ENCODE data around the gene SMARCA2.

The SMARCA2 gene

DNA sequence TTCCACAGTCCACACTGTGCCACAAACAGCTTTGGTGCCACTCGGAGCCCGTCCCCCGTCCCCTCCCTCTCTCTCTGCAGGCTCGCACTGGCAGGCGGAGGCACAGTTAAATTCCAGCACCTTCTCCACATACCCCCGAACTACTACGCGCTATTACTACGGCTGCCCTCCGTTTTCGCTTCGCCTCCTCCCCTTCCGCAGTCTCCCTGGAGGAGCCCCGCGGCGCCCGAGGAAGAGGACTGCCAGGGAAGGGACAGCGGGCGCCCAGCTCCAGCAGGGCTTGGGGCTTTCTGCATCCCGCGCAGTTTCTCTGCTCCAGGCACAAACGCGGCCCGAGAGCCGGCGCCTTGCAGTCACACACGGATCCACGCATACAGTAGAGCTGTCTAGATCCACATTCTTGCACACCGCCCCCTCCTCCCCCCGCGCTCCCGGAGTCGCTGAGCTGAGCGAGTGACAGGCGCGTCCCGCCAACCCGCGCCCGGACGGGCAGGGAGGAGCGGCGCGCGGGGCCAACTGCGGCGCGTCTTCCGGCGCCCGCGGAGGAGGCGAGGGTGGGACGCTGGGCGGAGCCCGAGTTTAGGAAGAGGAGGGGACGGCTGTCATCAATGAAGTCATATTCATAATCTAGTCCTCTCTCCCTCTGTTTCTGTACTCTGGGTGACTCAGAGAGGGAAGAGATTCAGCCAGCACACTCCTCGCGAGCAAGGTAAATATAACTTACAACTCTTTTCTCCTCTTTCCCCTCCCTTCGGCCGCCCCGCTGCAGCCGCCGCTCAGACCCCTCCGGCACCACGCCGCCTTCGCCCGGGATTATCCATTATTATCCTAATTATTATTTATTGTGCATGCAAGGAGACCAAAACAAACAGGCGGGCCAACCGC, at the start of gene SMARCA2:
TSS of gene SMARCA2 (plus strand) at position 652 of the 885 bp plus-strand sequence. CDS start 13,676 bp downstream, outside the sequence.
- peak; percentile 96 for DNase-seq

DNA sequence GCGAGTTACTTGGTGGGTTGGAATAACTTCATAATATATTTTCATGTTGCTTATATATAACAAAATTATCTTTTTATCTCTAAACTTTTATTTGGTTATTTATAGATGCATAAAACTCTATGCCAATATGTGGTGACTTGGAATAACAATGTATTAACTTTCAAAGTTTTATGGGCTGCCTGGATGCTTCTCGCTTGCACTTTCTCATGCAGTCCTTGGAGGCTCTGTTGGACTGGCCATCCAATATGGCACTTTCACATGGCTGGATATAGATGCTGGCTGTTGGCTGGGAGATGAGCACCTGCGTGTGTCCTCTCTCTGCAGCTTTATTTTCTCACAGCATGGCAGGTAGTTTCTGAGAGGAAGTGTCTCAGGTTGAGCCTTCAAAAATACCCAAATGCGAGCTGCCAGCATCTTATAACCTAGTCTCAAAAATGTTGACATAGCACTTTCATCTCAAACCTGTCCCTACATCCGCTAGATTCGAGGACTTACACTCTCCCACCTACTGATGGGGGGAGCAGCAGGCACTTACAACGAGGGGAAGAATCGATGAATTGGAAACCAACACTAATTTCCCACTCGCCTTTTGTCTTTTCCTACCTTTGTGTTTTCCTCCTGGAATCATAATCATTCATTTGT, 48.3 kb upstream of the SMARCA2 start:
- DNase-seq = no peak

DNA sequence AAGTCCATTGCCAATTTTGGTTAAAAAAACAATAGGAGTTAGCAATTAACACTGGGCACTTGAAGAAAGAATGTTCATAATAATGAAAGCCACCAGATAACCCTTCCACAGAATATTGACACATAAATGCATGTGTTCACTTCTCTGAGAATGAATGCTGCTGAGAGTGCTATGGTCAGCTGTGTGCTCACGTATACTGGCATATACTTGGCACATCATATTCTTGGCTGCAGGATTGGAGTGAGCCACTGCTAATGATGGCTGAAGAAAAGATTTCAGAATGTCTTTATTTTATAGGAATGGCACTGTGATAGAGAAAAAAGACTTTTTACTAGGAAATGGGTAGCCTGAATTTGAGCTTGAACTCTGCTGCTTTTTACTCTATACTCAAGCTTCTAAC, 46.0 kb upstream of the SMARCA2 start:
- DNase-seq = no peak

- DNase-seq = no peak
Observed at GRCh38 chr9:1969898-1970297, 45.2 kb upstream of the SMARCA2 start.

- DNase-seq = no peak
Observed at GRCh38 chr9:1972672-1973071, 42.5 kb upstream of the SMARCA2 start.

GRCh38 chr9:1977026-1977425, 38.1 kb upstream of the SMARCA2 start:
- DNase-seq = no peak

GRCh38 chr9:1978941-1979340, 36.2 kb upstream of the SMARCA2 start:
- no peak for DNase-seq

DNA sequence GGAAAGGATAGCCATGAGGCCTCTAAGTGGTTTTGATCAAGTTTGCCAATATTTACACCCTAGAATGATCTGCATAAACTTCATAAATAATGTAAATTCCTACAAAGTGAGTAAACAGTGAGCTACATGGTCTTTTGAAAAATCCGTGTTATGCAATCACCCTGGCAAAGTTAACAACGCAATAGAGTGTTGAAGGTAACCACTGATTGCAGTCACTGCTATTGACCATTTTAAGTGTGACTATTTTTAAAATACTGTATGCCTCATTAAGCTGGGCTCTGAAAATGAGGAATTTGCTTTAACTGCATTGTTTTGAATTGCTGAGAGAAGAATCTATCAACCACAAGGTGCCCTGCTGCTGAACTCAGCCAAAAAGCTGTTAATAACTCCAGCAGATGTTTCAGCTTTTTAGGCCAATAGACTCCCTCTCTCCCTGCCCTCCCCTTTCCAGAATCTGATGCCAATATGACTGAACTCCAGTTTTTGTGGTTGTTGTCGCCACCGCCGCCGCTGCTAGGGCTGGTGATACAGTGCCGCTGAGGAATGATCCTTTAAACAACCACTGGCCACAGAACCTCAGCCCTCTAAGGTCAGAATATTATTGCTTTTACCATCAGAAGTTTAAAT, 35.3 kb upstream of the SMARCA2 start:
- no peak for DNase-seq

- DNase-seq = no peak
Observed at GRCh38 chr9:1980387-1980786, 34.8 kb upstream of the SMARCA2 start.

- no peak for DNase-seq
Observed at GRCh38 chr9:1982074-1982473, 33.1 kb upstream of the SMARCA2 start.

- no peak for DNase-seq
Observed at GRCh38 chr9:1986341-1986740, 28.8 kb upstream of the SMARCA2 start.

DNA sequence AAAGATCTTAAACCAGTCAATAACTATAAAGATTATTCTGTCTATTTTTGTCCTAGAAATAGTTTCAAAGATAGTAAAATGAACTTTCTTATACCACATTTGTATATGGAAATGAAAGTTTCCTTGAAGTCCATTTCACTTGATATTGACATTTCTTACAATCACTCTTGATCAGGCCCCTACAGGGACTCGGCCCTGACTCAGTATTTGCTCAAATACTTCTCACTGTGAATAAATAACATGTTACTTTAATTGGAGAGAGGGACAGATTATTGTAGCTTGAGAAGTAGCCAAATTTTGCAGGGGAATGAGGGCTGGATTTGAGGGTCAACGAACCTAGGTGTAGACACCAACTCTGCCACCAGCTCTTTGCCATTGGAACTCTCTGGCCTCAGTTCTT, 25.6 kb upstream of the SMARCA2 start:
- no peak for DNase-seq

DNA sequence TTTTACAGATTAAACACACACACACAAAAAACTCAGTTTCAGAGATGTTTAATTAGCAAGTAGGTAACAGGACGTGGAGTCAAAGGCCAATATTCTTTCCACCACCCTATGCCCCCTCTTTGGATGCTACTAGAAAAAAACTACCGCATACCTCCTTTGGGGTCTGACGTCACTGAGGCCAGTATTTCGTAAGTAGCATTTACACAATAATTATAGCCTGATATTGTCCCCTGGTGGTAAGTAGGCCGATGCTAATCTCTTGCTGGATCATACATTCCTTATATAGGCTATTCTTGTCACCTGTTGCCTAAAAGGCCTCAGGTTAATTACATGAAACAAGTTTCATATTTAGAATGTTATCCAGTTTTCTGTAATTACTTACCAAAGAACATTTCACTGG, 21.0 kb upstream of the SMARCA2 start:
- DNase-seq = no peak

DNA sequence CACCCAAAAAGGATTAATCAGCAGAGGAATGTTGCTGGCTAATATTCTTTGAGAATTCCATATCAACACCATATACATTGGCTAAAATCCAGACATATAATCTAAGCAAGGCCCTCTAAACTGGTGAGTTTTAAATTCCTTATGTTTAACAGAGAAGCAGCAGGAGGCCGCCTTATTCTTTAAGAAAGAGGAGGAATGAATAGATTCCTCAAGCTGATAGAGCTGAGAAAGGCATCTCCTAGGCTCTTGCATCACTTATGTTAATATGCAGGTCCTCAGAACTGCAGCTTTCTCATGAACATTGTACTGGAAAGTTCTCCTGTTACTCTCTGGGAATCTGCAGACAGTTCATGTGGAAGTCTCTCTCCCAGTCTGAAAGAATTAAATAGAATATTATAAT, 20.1 kb upstream of the SMARCA2 start:
- no peak for DNase-seq

DNA sequence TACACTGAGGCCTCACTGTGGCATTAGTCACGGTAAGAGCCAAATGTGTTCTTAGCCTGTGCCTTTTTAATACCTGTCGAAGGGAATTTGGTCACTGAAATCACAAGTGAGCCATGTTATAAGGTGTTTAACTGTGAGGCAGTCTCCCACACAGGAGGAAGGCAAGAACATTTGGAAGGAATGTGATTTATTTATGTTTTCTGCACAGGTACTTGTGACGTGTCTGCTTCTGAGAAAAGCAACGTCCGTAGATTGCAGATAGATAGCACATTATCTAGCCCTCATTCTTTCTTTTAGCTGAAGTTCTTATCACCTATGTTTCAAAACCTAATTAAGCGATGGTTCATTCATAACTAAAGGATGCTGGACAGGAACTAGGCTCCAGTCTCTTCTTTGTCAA, 19.0 kb upstream of the SMARCA2 start:
- DNase-seq = no peak

- DNase-seq = no peak
Observed at GRCh38 chr9:1997646-1998045, 17.5 kb upstream of the SMARCA2 start.

DNA sequence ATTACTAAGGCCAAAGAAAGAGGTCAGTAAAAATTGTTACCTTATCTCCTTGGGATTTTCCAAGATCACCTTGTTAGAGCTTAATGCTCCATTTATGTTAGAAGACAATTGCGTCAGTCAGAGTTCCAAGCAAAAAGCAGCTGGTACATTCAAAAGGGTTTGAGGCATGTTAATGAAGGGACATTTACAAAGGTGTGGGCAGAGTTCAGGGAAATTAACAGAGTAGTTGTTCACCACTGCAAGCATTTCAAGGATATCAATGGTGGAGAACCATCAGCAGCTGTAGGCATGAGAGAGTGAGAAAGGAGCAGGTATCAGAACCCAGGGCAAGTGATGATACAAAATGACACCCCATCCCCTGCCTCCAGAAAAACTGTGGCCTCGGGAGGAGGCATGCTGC, 17.0 kb upstream of the SMARCA2 start:
- DNase-seq = no peak

GRCh38 chr9:2000314-2000713, 14.8 kb upstream of the SMARCA2 start:
- DNase-seq = no peak

GRCh38 chr9:2008372-2008771, 6.8 kb upstream of the SMARCA2 start:
- DNase-seq = no peak

DNA sequence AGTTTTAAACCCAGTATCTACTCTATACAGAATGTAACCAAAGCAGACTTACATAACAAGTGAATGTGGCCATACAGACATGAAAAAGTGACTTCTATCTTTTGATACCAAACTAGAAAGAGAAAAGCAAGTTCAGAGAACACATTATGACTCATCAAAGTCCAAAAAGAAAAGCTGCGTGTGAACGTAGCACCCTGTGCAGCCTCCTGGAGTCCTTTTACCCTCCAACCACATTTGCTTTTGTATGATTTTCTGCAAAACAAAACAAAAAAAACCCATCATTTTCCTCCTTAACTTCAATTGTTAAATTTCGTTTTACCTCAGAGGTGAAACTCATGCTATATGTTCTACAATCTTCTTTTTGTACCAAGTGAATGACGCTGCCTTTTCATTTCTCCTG, 2.8 kb upstream of the SMARCA2 start:
- no peak for DNase-seq

GRCh38 chr9:2013743-2014475, 1.2 kb upstream of the SMARCA2 start:
- DNase-seq = no peak

DNA sequence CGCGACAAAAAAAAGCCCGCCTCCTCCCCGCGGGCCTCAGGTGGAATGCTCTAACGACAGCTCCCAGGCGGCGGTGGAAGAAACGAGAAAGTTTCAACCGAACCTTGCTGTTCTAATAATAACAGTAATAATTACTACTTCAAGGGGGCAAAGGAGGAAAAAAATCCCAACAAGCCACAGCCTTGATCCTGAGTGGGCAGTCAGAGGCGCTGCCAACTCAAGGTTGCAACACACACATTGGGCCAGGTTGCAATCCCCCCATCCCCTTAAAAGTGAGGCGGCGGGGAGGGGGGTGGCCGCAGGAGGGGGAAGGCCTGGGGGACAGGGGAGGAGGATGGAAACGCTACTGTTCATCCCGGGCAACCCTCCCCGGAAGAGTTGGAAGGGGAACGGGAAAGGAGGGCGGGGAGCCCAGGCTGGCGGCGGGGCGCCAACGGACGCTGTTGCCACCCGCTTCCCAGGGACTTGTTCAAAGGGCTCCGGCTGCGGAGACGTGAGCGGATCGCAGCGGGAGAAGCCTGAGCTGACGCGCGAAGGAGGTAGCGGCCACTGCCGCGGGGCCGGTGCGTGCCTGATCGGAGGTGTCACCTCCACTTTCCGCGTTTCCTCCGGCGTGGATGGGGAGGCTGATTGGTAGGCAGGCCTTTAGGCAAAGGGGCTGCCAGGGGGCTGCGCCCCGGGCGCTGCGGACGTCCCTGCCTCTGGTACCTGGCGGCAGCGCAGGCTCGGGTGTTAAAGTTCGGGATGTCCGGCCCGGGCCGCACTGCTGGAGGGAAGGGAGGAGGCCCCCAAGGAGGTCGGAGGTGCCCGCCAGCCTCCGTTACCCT, 647 bp downstream of the SMARCA2 start:
- peak; percentile 37 to 49 for DNase-seq

Data from CD4-positive, alpha-beta T cell treated with Interleukin-1 beta for 1 hour (primary cell).